Kidney tubule cell (primary cell): ENCODE results near the gene SZT2.
A peak's percentile ranks its signal among the peaks of the same experiment; 100 is the strongest.
"Not testable (repeated sequence)": the region's sequence is repeated elsewhere in the genome, so short reads cannot be mapped to it uniquely, and the experiment has no call there.

Experiments
- DNase-seq: peaks from one replicate; pipeline ENCODE4 v3.0.0-alpha.2; 2018; ENCODE audit warnings: low spot score

The SZT2 gene

GRCh38 chr1:43363283-43363934 is 26.3 kb upstream of the SZT2 start:
- no peak for DNase-seq

GRCh38 chr1:43363935-43364525 is 25.7 kb upstream of the SZT2 start:
- DNase-seq: no peak

- DNase-seq: no peak
Measured at GRCh38 chr1:43365678-43366077, 24.0 kb upstream of the SZT2 start.

GRCh38 chr1:43366179-43366578 is 23.5 kb upstream of the SZT2 start:
- peak; percentile 71 for DNase-seq

- DNase-seq: peak; percentile 68
Measured at GRCh38 chr1:43366601-43367025, 23.1 kb upstream of the SZT2 start.

- peak; percentile 46 for DNase-seq
Measured at GRCh38 chr1:43367026-43367903, 22.4 kb upstream of the SZT2 start.

GRCh38 chr1:43367904-43368645 is 21.6 kb upstream of the SZT2 start, which contains the start of gene ELOVL1:
Gene ELOVL1 (minus strand): TSS chr1:43368011. CDS start chr1:43365609, 2,402 bp downstream.
- DNase-seq: peak; percentile 93

- DNase-seq: peak; percentile 58
Measured at GRCh38 chr1:43368646-43369020, 21.1 kb upstream of the SZT2 start.

- not testable (repeated sequence) for DNase-seq
Measured at GRCh38 chr1:43369779-43370178, 19.9 kb upstream of the SZT2 start.

GRCh38 chr1:43370564-43370963 is 19.1 kb upstream of the SZT2 start:
- no peak for DNase-seq

GRCh38 chr1:43372172-43372571 is 17.5 kb upstream of the SZT2 start:
- peak; percentile 70 for DNase-seq

- DNase-seq: peak; percentile 84
Measured at GRCh38 chr1:43373066-43373940, 16.4 kb upstream of the SZT2 start.

GRCh38 chr1:43376723-43377235 is 12.9 kb upstream of the SZT2 start:
- no peak for DNase-seq

GRCh38 chr1:43377831-43378230 is 11.9 kb upstream of the SZT2 start:
- no peak for DNase-seq

- no peak for DNase-seq
Measured at GRCh38 chr1:43379476-43379875, 10.2 kb upstream of the SZT2 start.

- DNase-seq: no peak
Measured at GRCh38 chr1:43381612-43382011, 8.1 kb upstream of the SZT2 start.

GRCh38 chr1:43382027-43382779 is 7.5 kb upstream of the SZT2 start:
- no peak for DNase-seq

- DNase-seq: no peak
Measured at GRCh38 chr1:43383449-43383848, 6.2 kb upstream of the SZT2 start.

GRCh38 chr1:43386676-43387075 is 3.0 kb upstream of the SZT2 start:
- no peak for DNase-seq

GRCh38 chr1:43387976-43388599 is 1.6 kb upstream of the SZT2 start:
- peak; percentile 22 for DNase-seq
